C4-2B (cell line): ENCODE results near the gene AUH.

Experiments
- H3K27ac ChIP-seq: fragments of 450-650 bp; 2 replicates; pipeline ENCODE4 v1.5.1; 2017
- CTCF ChIP-seq: fragments of 450-650 bp; conservative IDR thresholded peaks from 2 replicates; pipeline ENCODE4 v1.5.1; 2017; ENCODE audit warnings: mild to moderate bottlenecking
- ZFX ChIP-seq: fragments of 450-650 bp; IDR thresholded peaks from 2 replicates; pipeline ENCODE4 v1.6.1; 2017

Gene AUH

GRCh38 chr9:91403665-91404543, 42.2 kb upstream of the AUH start:
- TF ChIP-seq CTCF (no peak), ZFX (no peak)
- H3K27ac ChIP-seq = no peak overlapping the region

- no peak overlapping the region for H3K27ac ChIP-seq
- TF ChIP-seq CTCF = no peak
- TF ChIP-seq ZFX = no peak
These were observed 37.2 kb upstream of the AUH start for GRCh38 chr9:91398926-91399325.

GRCh38 chr9:91395553-91396471, 34.1 kb upstream of the AUH start:
- no peak overlapping the region for H3K27ac ChIP-seq
- TF ChIP-seq CTCF = no peak
- TF ChIP-seq ZFX = no peak

- H3K27ac ChIP-seq = no peak overlapping the region
- TF ChIP-seq CTCF (no peak), ZFX (no peak)
These were observed 33.4 kb upstream of the AUH start for GRCh38 chr9:91395106-91395552.

GRCh38 chr9:91393826-91394225, 32.1 kb upstream of the AUH start:
- H3K27ac ChIP-seq = no peak overlapping the region
- TF ChIP-seq CTCF (no peak), ZFX (no peak)

GRCh38 chr9:91392435-91392834, 30.7 kb upstream of the AUH start:
- no peak overlapping the region for H3K27ac ChIP-seq
- no peak for TF ChIP-seq ZFX
- no peak for TF ChIP-seq CTCF

GRCh38 chr9:91391818-91392217, 30.1 kb upstream of the AUH start:
- H3K27ac ChIP-seq = no peak overlapping the region
- TF ChIP-seq ZFX (no peak), CTCF (no peak)
